PC-3 (cell line): ENCODE data around the gene PRXL2A.
"Not testable (repeated sequence)": the region's sequence is repeated elsewhere in the genome, so short reads cannot be mapped to it uniquely, and the experiment has no call there.

Experiments used
- EZH2 ChIP-seq: fragments of 300-600 bp; sonication (generic); IDR thresholded peaks from one replicate; pipeline ENCODE4 v1.6.1; 2017; ENCODE audit warnings: antibody characterized with exemption, mild to moderate bottlenecking, low read length; ENCODE audit not compliant: unreplicated experiment
- EZH2phosphoT487 ChIP-seq: fragments of 300-600 bp; sonication (generic); IDR thresholded peaks from 2 replicates; pipeline ENCODE4 v1.6.1; 2018; ENCODE audit warnings: mild to moderate bottlenecking, antibody characterized with exemption, low read length, borderline replicate concordance
- TF ChIP-seq, protein P1 (sequence below): fragments of 300-600 bp; sonication (generic); conservative IDR thresholded peaks from 2 replicates; pipeline ENCODE4 v1.5.1; 2017; ENCODE audit warnings: antibody characterized with exemption, low read depth, mild to moderate bottlenecking, low read length

DNA sequence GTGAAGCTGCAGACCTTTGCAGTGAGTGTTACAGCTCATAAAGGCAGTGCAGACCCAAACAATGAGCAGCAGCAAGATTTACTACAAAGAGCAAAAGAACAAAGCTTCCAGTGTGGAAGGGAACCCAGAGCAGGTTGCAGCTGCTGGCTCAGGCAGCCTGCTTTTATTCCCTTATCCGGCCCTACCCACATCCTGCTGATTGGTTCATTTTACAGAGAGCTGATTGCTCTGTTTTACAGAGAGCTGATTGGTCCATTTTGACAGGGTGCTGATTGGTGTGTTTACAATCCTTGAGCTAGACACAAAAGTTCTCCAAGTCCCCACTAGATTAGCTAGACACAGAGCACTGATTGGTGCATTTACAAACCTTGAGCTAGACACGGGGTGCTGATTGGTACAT lies 49.4 kb upstream of the PRXL2A start:
- TF ChIP-seq, protein P1, sequence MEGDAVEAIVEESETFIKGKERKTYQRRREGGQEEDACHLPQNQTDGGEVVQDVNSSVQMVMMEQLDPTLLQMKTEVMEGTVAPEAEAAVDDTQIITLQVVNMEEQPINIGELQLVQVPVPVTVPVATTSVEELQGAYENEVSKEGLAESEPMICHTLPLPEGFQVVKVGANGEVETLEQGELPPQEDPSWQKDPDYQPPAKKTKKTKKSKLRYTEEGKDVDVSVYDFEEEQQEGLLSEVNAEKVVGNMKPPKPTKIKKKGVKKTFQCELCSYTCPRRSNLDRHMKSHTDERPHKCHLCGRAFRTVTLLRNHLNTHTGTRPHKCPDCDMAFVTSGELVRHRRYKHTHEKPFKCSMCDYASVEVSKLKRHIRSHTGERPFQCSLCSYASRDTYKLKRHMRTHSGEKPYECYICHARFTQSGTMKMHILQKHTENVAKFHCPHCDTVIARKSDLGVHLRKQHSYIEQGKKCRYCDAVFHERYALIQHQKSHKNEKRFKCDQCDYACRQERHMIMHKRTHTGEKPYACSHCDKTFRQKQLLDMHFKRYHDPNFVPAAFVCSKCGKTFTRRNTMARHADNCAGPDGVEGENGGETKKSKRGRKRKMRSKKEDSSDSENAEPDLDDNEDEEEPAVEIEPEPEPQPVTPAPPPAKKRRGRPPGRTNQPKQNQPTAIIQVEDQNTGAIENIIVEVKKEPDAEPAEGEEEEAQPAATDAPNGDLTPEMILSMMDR: not testable (repeated sequence)
- not testable (repeated sequence) for TF ChIP-seq EZH2, EZH2phosphoT487
